Nephron (organoid): ENCODE data around the gene KIRREL3.

ENCODE experiments used
- H3K27ac Mint-ChIP-seq, 3 experiments: 2 replicates each; pipeline ENCODE4 v1.8.0; 2020; ENCODE audit warnings: mixed read lengths in 3 of 3, mild to moderate bottlenecking in 2 of 3, moderate library complexity in 1 of 3
- H3K27me3 Mint-ChIP-seq: 2 replicates; pipeline ENCODE4 v1.8.0; 2021; ENCODE audit warnings: low read depth, mild to moderate bottlenecking, moderate library complexity, mixed read lengths
- H3K36me3 Mint-ChIP-seq: 2 replicates; pipeline ENCODE4 v1.8.0; 2020; ENCODE audit warnings: low read depth, mixed read lengths
- H3K4me1 Mint-ChIP-seq: 2 replicates; pipeline ENCODE4 v1.8.0; 2020; ENCODE audit warnings: mixed read lengths
- H3K4me3 Mint-ChIP-seq, 3 experiments: 2 replicates each; pipeline ENCODE4 v1.8.0; 2020; ENCODE audit warnings: mild to moderate bottlenecking in 3 of 3, mixed read lengths in 3 of 3, moderate library complexity in 2 of 3
- H3K9me3 Mint-ChIP-seq: 2 replicates; pipeline ENCODE4 v1.8.0; 2020; ENCODE audit warnings: mixed read lengths
- TF ChIP-seq, protein P1 (sequence below), 3 experiments: fragments of 200-600 bp; sonication (generic); IDR thresholded peaks; one replicate each; pipeline ENCODE4 v1.5.0; 2021; ENCODE audit warnings: antibody characterized with exemption in 3 of 3; ENCODE audit not compliant: unreplicated experiment in 3 of 3

The KIRREL3 gene

GRCh38 chr11:126628450-126628789, 372.1 kb downstream of the KIRREL3 start:
- peak overlapping the region; percentile 12 to 64 (median 18) for H3K27ac Mint-ChIP-seq
- H3K4me3 Mint-ChIP-seq = no peak overlapping the region
- no peaks in the 10 kb centered on the region for H3K9me3 Mint-ChIP-seq
- H3K36me3 Mint-ChIP-seq = no peaks in the 10 kb centered on the region
- H3K27me3 Mint-ChIP-seq = peaks cover 8% of the 10 kb centered on the region
- TF ChIP-seq, protein P1, sequence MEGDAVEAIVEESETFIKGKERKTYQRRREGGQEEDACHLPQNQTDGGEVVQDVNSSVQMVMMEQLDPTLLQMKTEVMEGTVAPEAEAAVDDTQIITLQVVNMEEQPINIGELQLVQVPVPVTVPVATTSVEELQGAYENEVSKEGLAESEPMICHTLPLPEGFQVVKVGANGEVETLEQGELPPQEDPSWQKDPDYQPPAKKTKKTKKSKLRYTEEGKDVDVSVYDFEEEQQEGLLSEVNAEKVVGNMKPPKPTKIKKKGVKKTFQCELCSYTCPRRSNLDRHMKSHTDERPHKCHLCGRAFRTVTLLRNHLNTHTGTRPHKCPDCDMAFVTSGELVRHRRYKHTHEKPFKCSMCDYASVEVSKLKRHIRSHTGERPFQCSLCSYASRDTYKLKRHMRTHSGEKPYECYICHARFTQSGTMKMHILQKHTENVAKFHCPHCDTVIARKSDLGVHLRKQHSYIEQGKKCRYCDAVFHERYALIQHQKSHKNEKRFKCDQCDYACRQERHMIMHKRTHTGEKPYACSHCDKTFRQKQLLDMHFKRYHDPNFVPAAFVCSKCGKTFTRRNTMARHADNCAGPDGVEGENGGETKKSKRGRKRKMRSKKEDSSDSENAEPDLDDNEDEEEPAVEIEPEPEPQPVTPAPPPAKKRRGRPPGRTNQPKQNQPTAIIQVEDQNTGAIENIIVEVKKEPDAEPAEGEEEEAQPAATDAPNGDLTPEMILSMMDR (IDR thresholded peaks at IDR 0.05; ENCODE audit: unreplicated experiment in 3 of 3) = no peak
- H3K4me1 Mint-ChIP-seq = peaks cover 34% of the 10 kb centered on the region

DNA sequence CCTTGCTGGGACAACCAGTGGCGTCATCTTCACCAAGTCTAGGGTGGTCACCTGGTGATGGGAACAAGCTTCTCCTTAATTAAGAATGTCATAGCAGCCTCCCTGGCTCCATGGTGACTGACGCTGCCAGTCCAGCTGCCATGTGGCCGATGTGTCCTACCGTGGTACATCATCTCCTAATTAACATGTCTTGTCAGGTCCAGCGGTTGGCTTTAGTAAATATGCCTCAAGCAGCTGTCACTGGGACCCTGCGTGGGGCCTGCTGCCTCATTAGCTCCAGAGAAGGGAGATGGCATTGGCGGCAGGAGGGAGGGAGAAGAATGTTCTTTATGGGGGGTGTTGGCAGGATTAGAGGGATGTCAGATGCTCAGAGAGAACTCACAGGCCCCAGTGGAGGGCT, 373.1 kb downstream of the KIRREL3 start:
- H3K27me3 Mint-ChIP-seq = peaks cover 9% of the 10 kb centered on the region
- TF ChIP-seq, protein P1 (IDR thresholded peaks at IDR 0.05; ENCODE audit: unreplicated experiment in 3 of 3) = no peak
- H3K36me3 Mint-ChIP-seq = no peaks in the 10 kb centered on the region
- H3K9me3 Mint-ChIP-seq = no peaks in the 10 kb centered on the region
- H3K4me1 Mint-ChIP-seq = peaks cover 33% of the 10 kb centered on the region
- H3K27ac Mint-ChIP-seq = peak overlapping the region in 1 of 3 experiments; percentile 52
- H3K4me3 Mint-ChIP-seq = no peak overlapping the region

DNA sequence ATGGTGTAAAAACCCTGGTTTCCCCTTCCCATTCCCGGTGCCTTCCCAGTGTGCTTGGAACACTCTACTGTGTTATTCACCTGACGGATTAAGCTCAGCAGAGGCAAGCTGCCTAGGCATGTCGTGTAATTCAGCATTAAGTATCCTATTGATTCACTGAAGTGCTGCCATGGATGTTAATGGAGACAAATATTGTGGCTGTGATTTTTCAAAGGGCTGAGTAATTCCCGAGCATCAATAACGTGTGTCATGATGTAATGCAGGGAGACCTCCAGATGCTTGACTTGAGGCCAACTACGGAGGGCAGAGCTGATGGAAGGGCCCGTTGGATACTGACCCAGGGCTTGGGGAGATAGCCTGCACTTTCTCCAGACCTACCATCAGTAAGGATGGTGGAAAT, 376.1 kb downstream of the KIRREL3 start:
- peaks cover 9% of the 10 kb centered on the region for H3K27me3 Mint-ChIP-seq
- no peak overlapping the region for H3K27ac Mint-ChIP-seq
- TF ChIP-seq, protein P1 (IDR thresholded peaks at IDR 0.05; ENCODE audit: unreplicated experiment in 3 of 3) = no peak
- H3K36me3 Mint-ChIP-seq = no peaks in the 10 kb centered on the region
- H3K4me1 Mint-ChIP-seq = peaks cover 27% of the 10 kb centered on the region
- H3K4me3 Mint-ChIP-seq = no peak overlapping the region
- peaks cover 3% of the 10 kb centered on the region for H3K9me3 Mint-ChIP-seq

DNA sequence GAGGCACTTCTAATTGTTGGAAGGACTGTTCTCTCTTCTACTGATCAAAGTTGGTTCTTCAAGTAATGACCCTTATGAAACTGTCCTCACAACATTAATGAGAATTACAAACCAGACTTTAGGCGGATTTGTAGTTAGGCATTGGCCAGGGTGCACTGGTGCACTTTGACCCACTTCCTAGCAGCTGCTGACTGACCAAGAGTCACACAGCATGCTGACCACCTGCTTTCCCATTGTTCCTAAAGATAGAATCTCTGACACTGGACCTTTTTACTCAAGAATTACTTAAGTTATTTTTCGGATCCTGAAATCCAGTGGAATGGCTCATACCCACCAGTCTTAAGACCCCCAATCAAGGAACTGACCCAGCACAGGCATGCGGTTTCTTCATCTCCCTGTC, 381.1 kb downstream of the KIRREL3 start:
- TF ChIP-seq, protein P1 (IDR thresholded peaks at IDR 0.05; ENCODE audit: unreplicated experiment in 3 of 3) = no peak
- H3K27ac Mint-ChIP-seq = no peak overlapping the region
- peaks cover 6% of the 10 kb centered on the region for H3K9me3 Mint-ChIP-seq
- peaks cover 21% of the 10 kb centered on the region for H3K4me1 Mint-ChIP-seq
- no peaks in the 10 kb centered on the region for H3K36me3 Mint-ChIP-seq
- H3K27me3 Mint-ChIP-seq = peaks cover 8% of the 10 kb centered on the region
- no peak overlapping the region for H3K4me3 Mint-ChIP-seq

GRCh38 chr11:126615845-126616244, 384.7 kb downstream of the KIRREL3 start:
- TF ChIP-seq, protein P1 (IDR thresholded peaks at IDR 0.05; ENCODE audit: unreplicated experiment in 3 of 3) = no peak
- H3K4me1 Mint-ChIP-seq = peaks cover 32% of the 10 kb centered on the region
- no peak overlapping the region for H3K27ac Mint-ChIP-seq
- peaks cover 3% of the 10 kb centered on the region for H3K27me3 Mint-ChIP-seq
- no peaks in the 10 kb centered on the region for H3K36me3 Mint-ChIP-seq
- no peak overlapping the region for H3K4me3 Mint-ChIP-seq
- H3K9me3 Mint-ChIP-seq = peaks cover 6% of the 10 kb centered on the region

DNA sequence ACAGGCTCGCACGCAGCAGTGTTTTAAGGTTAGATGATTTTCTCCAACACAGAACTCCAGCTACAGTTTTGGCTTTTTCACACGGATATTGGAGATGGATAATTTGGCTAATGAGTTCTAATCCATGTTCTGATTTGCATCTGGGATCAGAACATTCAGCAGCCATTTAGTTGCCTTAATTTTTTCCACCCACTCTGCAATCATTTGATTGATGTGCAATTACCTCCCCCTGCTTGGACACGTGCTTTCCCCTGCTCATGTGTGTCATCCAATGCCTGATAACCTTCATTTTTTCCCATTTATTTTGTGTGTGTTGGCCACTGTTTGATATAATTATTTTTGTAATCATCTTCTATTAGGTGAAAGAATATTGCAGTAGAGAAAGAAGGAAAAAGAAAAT, 387.3 kb downstream of the KIRREL3 start:
- H3K36me3 Mint-ChIP-seq = no peaks in the 10 kb centered on the region
- TF ChIP-seq, protein P1 (IDR thresholded peaks at IDR 0.05; ENCODE audit: unreplicated experiment in 3 of 3) = no peak
- H3K27ac Mint-ChIP-seq = peak overlapping the region in 1 of 3 experiments; percentile 24
- peaks cover 3% of the 10 kb centered on the region for H3K9me3 Mint-ChIP-seq
- peaks cover 34% of the 10 kb centered on the region for H3K4me1 Mint-ChIP-seq
- H3K4me3 Mint-ChIP-seq = no peak overlapping the region
- H3K27me3 Mint-ChIP-seq = peaks cover 3% of the 10 kb centered on the region
